ENCODE data around the gene SCARF2. TPM values are rescaled to one million over a fixed set of nuclear protein-coding genes. Genes with fewer than 3 reads are reported as not detected.

The SCARF2 gene
- total RNA-seq, 1 experiment from 2014 or later: 2.7 TPM

DNA sequence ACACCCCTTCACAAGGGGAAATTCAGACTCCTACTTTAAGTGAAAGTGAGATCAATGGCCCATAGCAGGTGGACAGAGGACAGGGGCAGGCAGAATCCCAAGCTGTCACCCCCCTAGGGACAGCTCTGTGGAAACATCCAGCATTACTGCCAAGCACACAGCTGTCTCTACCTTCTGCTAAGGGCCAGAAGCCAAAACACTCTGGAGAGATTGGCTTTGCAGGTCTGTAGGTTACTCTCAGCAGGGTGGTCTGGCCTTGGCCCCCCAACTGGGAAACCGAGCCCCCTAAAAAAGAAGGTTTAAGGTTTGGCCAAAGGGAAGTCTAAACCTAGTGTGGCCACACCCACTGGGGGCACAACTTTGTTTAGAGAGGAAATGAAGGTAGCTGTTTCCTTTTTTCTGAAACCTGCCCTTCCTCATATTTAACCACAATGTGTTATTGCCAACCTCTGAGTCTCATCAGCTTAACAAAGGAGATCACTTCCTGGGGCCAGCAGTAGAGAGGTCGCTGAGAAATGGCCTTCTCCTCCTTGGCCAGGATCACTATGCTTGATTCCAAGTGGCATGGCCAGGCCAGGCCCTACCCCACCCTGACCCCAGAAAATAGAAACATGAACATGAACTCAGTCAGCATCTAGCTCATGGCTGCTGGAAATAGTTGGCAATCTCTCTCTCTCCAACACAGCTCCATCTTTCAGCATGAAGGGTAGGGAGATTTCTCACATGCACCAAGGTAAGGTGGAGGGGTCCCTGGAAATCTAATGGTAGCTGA lies 25.9 kb upstream of the SCARF2 start:
- Histone ChIP-seq H3K27me3 (ENCODE audit: low read length) (no peaks in the 10 kb centered on the region), H2AFZ (ENCODE audit: low read length) (no peak overlapping the region), H3F3A (ENCODE audit: low read length, unreplicated experiment) (no peaks in the 10 kb centered on the region), H4K20me1 (ENCODE audit: low read length) (no peaks in the 10 kb centered on the region), H3K9ac (ENCODE audit: low read length) (no peak overlapping the region), H3K36me3 (ENCODE audit: low read depth, low read length) (no peaks in the 10 kb centered on the region), H3K4me3 (ENCODE audit: low read length) (no peak overlapping the region), H3K4me2 (ENCODE audit: low read length) (no peak overlapping the region), H3K9me2 (replicated peaks; ENCODE audit: low read length) (no peaks in the 10 kb centered on the region), H3K27ac (ENCODE audit: low read length) (no peak overlapping the region), H3K4me1 (ENCODE audit: insufficient read depth, low read length) (no peaks in the 10 kb centered on the region), H3K79me2 (ENCODE audit: low read length) (no peaks in the 10 kb centered on the region), H3K9me3 (ENCODE audit: low read length) (no peaks in the 10 kb centered on the region)
- intact Hi-C loops (cut with micrococcal nuclease): no loop called here
- TF ChIP-seq EZH2phosphoT487 (IDR thresholded peaks at IDR 0.05; ENCODE audit: borderline replicate concordance, low read length) (no peak), EZH2 (IDR thresholded peaks at IDR 0.05; ENCODE audit: low read length, unreplicated experiment) (no peak)
- TF ChIP-seq, protein P1, sequence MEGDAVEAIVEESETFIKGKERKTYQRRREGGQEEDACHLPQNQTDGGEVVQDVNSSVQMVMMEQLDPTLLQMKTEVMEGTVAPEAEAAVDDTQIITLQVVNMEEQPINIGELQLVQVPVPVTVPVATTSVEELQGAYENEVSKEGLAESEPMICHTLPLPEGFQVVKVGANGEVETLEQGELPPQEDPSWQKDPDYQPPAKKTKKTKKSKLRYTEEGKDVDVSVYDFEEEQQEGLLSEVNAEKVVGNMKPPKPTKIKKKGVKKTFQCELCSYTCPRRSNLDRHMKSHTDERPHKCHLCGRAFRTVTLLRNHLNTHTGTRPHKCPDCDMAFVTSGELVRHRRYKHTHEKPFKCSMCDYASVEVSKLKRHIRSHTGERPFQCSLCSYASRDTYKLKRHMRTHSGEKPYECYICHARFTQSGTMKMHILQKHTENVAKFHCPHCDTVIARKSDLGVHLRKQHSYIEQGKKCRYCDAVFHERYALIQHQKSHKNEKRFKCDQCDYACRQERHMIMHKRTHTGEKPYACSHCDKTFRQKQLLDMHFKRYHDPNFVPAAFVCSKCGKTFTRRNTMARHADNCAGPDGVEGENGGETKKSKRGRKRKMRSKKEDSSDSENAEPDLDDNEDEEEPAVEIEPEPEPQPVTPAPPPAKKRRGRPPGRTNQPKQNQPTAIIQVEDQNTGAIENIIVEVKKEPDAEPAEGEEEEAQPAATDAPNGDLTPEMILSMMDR (conservative IDR thresholded peaks at IDR 0.05; ENCODE audit: low read depth, low read length): no peak
- DNase-seq: no peak
- no peak for ATAC-seq
- POLR2A ChIA-PET (ENCODE audit: unreplicated experiment): no interaction called here
- CTCF ChIA-PET: no interaction called here
- BruUV-seq (replicated peaks): no TSS peak

DNA sequence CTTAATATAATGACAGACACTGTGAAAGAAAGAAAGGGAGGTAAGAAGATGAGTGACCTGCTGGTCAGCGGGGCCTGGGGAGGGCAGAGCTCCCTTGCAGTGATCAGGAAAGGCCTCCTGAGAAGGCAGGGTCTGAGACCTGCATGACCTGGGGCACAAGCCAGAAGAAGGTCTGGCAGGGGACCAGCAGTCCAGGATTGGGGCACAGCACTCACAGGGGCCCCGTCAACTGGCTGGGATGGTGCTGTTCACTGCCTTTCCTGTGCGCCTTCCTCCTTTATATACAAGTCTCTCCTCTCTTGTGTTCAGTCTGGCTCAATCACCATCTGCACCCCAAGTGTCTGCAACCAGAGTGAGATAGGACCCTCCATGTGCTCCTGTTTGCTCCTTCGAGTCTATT lies 22.2 kb upstream of the SCARF2 start:
- Histone ChIP-seq H3K4me3 (ENCODE audit: low read length) (no peak overlapping the region), H3K27ac (ENCODE audit: low read length) (no peak overlapping the region), H3K4me1 (ENCODE audit: insufficient read depth, low read length) (no peaks in the 10 kb centered on the region), H3F3A (ENCODE audit: low read length, unreplicated experiment) (no peaks in the 10 kb centered on the region), H3K36me3 (ENCODE audit: low read depth, low read length) (no peaks in the 10 kb centered on the region), H3K9me2 (replicated peaks; ENCODE audit: low read length) (no peaks in the 10 kb centered on the region), H3K79me2 (ENCODE audit: low read length) (no peaks in the 10 kb centered on the region), H4K20me1 (ENCODE audit: low read length) (no peaks in the 10 kb centered on the region), H3K27me3 (ENCODE audit: low read length) (no peaks in the 10 kb centered on the region), H3K9me3 (ENCODE audit: low read length) (no peaks in the 10 kb centered on the region), H2AFZ (ENCODE audit: low read length) (no peak overlapping the region), H3K4me2 (ENCODE audit: low read length) (no peak overlapping the region), H3K9ac (ENCODE audit: low read length) (no peak overlapping the region)
- TF ChIP-seq EZH2phosphoT487 (IDR thresholded peaks at IDR 0.05; ENCODE audit: borderline replicate concordance, low read length) (no peak), EZH2 (IDR thresholded peaks at IDR 0.05; ENCODE audit: low read length, unreplicated experiment) (no peak)
- TF ChIP-seq, protein P1 (conservative IDR thresholded peaks at IDR 0.05; ENCODE audit: low read depth, low read length): no peak
- DNase-seq: no peak
- no TSS peak for BruUV-seq (replicated peaks)
- ChIA-PET CTCF (no interaction called here), POLR2A (ENCODE audit: unreplicated experiment) (no interaction called here)
- no peak for ATAC-seq
- intact Hi-C loops (cut with micrococcal nuclease): no loop called here

DNA sequence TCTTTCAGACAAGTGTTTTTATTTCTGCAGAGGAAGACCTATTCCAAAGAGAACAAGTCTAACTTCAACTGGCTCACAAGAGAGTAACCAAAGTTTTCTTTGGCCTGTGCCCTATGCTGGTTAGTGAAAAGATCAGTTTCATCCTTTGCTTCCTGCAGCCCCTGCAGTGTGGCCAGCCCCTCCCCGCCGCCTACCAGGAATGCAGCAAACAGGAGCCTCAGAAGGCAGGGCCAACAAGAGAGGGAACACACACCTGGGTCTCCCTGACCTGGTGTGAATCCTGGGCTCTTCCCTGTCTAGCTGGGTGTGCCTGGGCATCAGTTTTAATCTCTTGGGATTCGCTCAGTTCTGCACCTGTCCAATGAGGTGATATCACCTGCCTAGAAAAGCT lies 21.5 kb upstream of the SCARF2 start:
- Histone ChIP-seq H3K79me2 (ENCODE audit: low read length) (no peaks in the 10 kb centered on the region), H3K9me2 (replicated peaks; ENCODE audit: low read length) (no peaks in the 10 kb centered on the region), H4K20me1 (ENCODE audit: low read length) (no peaks in the 10 kb centered on the region), H3K36me3 (ENCODE audit: low read depth, low read length) (no peaks in the 10 kb centered on the region), H3K4me2 (ENCODE audit: low read length) (no peak overlapping the region), H3F3A (ENCODE audit: low read length, unreplicated experiment) (no peaks in the 10 kb centered on the region), H3K9me3 (ENCODE audit: low read length) (no peaks in the 10 kb centered on the region), H3K27me3 (ENCODE audit: low read length) (no peaks in the 10 kb centered on the region), H3K27ac (ENCODE audit: low read length) (no peak overlapping the region), H3K4me3 (ENCODE audit: low read length) (no peak overlapping the region), H3K4me1 (ENCODE audit: insufficient read depth, low read length) (no peaks in the 10 kb centered on the region), H2AFZ (ENCODE audit: low read length) (no peak overlapping the region), H3K9ac (ENCODE audit: low read length) (no peak overlapping the region)
- no peak for TF ChIP-seq EZH2phosphoT487 (IDR thresholded peaks at IDR 0.05; ENCODE audit: borderline replicate concordance, low read length)
- no peak for TF ChIP-seq EZH2 (IDR thresholded peaks at IDR 0.05; ENCODE audit: low read length, unreplicated experiment)
- TF ChIP-seq, protein P1 (conservative IDR thresholded peaks at IDR 0.05; ENCODE audit: low read depth, low read length): no peak
- BruUV-seq (replicated peaks): no TSS peak
- ChIA-PET CTCF (no interaction called here), POLR2A (ENCODE audit: unreplicated experiment) (no interaction called here)
- no peak for DNase-seq
- intact Hi-C loops (cut with micrococcal nuclease): no loop called here
- no peak for ATAC-seq

All from PC-3 (cell line).